ENCODE results near the gene NOTUM.

The NOTUM gene

GRCh38 chr17:81934098-81934757, 26.8 kb downstream of the NOTUM start:
- no peaks in the 10 kb centered on the region for H3K27me3 Mint-ChIP-seq (ENCODE audit: low read depth, poor library complexity)
- peaks cover 40% of the 10 kb centered on the region for H3K4me1 Mint-ChIP-seq
- H3K36me3 Mint-ChIP-seq (ENCODE audit: low read depth), result no peaks in the 10 kb centered on the region
- peak overlapping the region; percentile 46 for H3K27ac Mint-ChIP-seq
- no peak for DNase-seq
- H3K4me3 Mint-ChIP-seq, result no peak overlapping the region
- no peak for TF ChIP-seq CTCF (IDR thresholded peaks at IDR 0.05)
- H3K9me3 Mint-ChIP-seq, result no peaks in the 10 kb centered on the region

- no peak for TF ChIP-seq CTCF (IDR thresholded peaks at IDR 0.05)
- Mint-ChIP-seq H3K27ac (peak overlapping the region; percentile 39), H3K27me3 (ENCODE audit: low read depth, poor library complexity) (no peaks in the 10 kb centered on the region), H3K9me3 (no peaks in the 10 kb centered on the region), H3K4me1 (peaks cover 34% of the 10 kb centered on the region), H3K4me3 (no peak overlapping the region), H3K36me3 (ENCODE audit: low read depth) (no peaks in the 10 kb centered on the region)
- no peak for DNase-seq
These were observed 27.7 kb downstream of the NOTUM start for GRCh38 chr17:81933178-81933699.

GRCh38 chr17:81932333-81932983, 28.5 kb downstream of the NOTUM start:
- Mint-ChIP-seq H3K27me3 (ENCODE audit: low read depth, poor library complexity) (no peaks in the 10 kb centered on the region), H3K36me3 (ENCODE audit: low read depth) (no peaks in the 10 kb centered on the region), H3K4me1 (peaks cover 26% of the 10 kb centered on the region), H3K27ac (no peak overlapping the region), H3K4me3 (no peak overlapping the region), H3K9me3 (no peaks in the 10 kb centered on the region)
- no peak for DNase-seq
- no peak for TF ChIP-seq CTCF (IDR thresholded peaks at IDR 0.05)

- peaks cover 23% of the 10 kb centered on the region for H3K4me1 Mint-ChIP-seq
- TF ChIP-seq CTCF (IDR thresholded peaks at IDR 0.05), result no peak
- no peak overlapping the region for H3K27ac Mint-ChIP-seq
- DNase-seq, result no peak
- no peaks in the 10 kb centered on the region for H3K27me3 Mint-ChIP-seq (ENCODE audit: low read depth, poor library complexity)
- no peaks in the 10 kb centered on the region for H3K9me3 Mint-ChIP-seq
- no peak overlapping the region for H3K4me3 Mint-ChIP-seq
- no peaks in the 10 kb centered on the region for H3K36me3 Mint-ChIP-seq (ENCODE audit: low read depth)
These were observed 29.2 kb downstream of the NOTUM start for GRCh38 chr17:81931557-81932332.

- H3K4me3 Mint-ChIP-seq, result no peak overlapping the region
These were observed 29.8 kb downstream of the NOTUM start for GRCh38 chr17:81931189-81931556.

More at GRCh38 chr17:81931189-81931556, 29.8 kb downstream of the NOTUM start:
- H3K27ac Mint-ChIP-seq, result no peak overlapping the region
- DNase-seq, result no peak
- peaks cover 23% of the 10 kb centered on the region for H3K4me1 Mint-ChIP-seq
- no peaks in the 10 kb centered on the region for H3K27me3 Mint-ChIP-seq (ENCODE audit: low read depth, poor library complexity)
- no peaks in the 10 kb centered on the region for H3K9me3 Mint-ChIP-seq
- no peak for TF ChIP-seq CTCF (IDR thresholded peaks at IDR 0.05)
- H3K36me3 Mint-ChIP-seq (ENCODE audit: low read depth), result no peaks in the 10 kb centered on the region
